Progenitor cell of endocrine pancreas (in vitro differentiated cells): ENCODE measurements around the gene CYB5R4. TPM values are rescaled to one million over a fixed set of nuclear protein-coding genes. Genes with fewer than 3 reads are reported as not detected.

Source experiments
- DNase-seq: peaks from one replicate; pipeline ENCODE4 v3.0.0; 2021; ENCODE audit warnings: low spot score; ENCODE audit not compliant: unreplicated experiment
- H3K27ac Mint-ChIP-seq: 2 replicates; pipeline ENCODE4 v1.8.0; 2021; ENCODE audit warnings: mild to moderate bottlenecking, moderate library complexity, mixed read lengths
- H3K27me3 Mint-ChIP-seq: 2 replicates; pipeline ENCODE4 v1.8.0; 2021; ENCODE audit warnings: mixed read lengths
- H3K36me3 Mint-ChIP-seq: 2 replicates; pipeline ENCODE4 v1.8.0; 2022; ENCODE audit warnings: mixed read lengths; ENCODE audit not compliant: insufficient read depth
- H3K4me1 Mint-ChIP-seq: 2 replicates; pipeline ENCODE4 v1.8.0; 2021; ENCODE audit warnings: low read depth, mixed read lengths
- H3K4me3 Mint-ChIP-seq: 2 replicates; pipeline ENCODE4 v1.8.0; 2021; ENCODE audit warnings: low read depth, mild to moderate bottlenecking, moderate library complexity, mixed read lengths
- H3K9me3 Mint-ChIP-seq: 2 replicates; pipeline ENCODE4 v1.8.0; 2021; ENCODE audit warnings: low read depth, mixed read lengths
- CTCF ChIP-seq: fragments of 200-600 bp; sonication (generic); IDR thresholded peaks from one replicate; pipeline ENCODE4 v1.5.0; 2021; ENCODE audit warnings: antibody characterized with exemption, mild to moderate bottlenecking; ENCODE audit not compliant: unreplicated experiment
- total RNA-seq: library from RNA; stranded (reverse); gene quantifications from 2 replicates; pipeline ENCODE4 v1.2.1, GENCODE V29; 2021

CYB5R4 gene
- total RNA-seq, 1 donor from 2014 or later: 17.8 TPM

- H3K36me3 Mint-ChIP-seq: peaks cover 38% of the 10 kb centered on the region
- H3K27ac Mint-ChIP-seq: peak overlapping the region; percentile 59
These were observed 103.1 kb downstream of the CYB5R4 start for GRCh38 chr6:83962582-83962981.

GRCh38 chr6:83966539-83966938, 107.0 kb downstream of the CYB5R4 start:
- H3K27ac Mint-ChIP-seq: no peak overlapping the region
- no peaks in the 10 kb centered on the region for H3K4me1 Mint-ChIP-seq
- peaks cover 39% of the 10 kb centered on the region for H3K9me3 Mint-ChIP-seq
- H3K4me3 Mint-ChIP-seq: no peak overlapping the region
- peaks cover 34% of the 10 kb centered on the region for H3K36me3 Mint-ChIP-seq
- no peaks in the 10 kb centered on the region for H3K27me3 Mint-ChIP-seq
- no peak for TF ChIP-seq CTCF
- DNase-seq: no peak

More at GRCh38 chr6:83962582-83962981, 103.1 kb downstream of the CYB5R4 start:
- TF ChIP-seq CTCF: no peak
- H3K27me3 Mint-ChIP-seq: no peaks in the 10 kb centered on the region
- no peak for DNase-seq
- H3K4me3 Mint-ChIP-seq: no peak overlapping the region
- peaks cover 26% of the 10 kb centered on the region for H3K9me3 Mint-ChIP-seq
- no peaks in the 10 kb centered on the region for H3K4me1 Mint-ChIP-seq

GRCh38 chr6:83970582-83970981, 111.1 kb downstream of the CYB5R4 start:
- no peaks in the 10 kb centered on the region for H3K27me3 Mint-ChIP-seq
- DNase-seq: no peak
- peaks cover 12% of the 10 kb centered on the region for H3K36me3 Mint-ChIP-seq
- H3K4me3 Mint-ChIP-seq: no peak overlapping the region
- H3K4me1 Mint-ChIP-seq: peaks cover 11% of the 10 kb centered on the region
- no peak for TF ChIP-seq CTCF
- H3K9me3 Mint-ChIP-seq: peaks cover 35% of the 10 kb centered on the region
- no peak overlapping the region for H3K27ac Mint-ChIP-seq

GRCh38 chr6:83974409-83975050, 115.0 kb downstream of the CYB5R4 start:
- Mint-ChIP-seq H3K4me1 (peaks cover 31% of the 10 kb centered on the region), H3K4me3 (no peak overlapping the region), H3K9me3 (peaks cover 18% of the 10 kb centered on the region), H3K36me3 (peaks cover 5% of the 10 kb centered on the region), H3K27me3 (no peaks in the 10 kb centered on the region), H3K27ac (peak overlapping the region; percentile 69)
- DNase-seq: no peak
- no peak for TF ChIP-seq CTCF

GRCh38 chr6:83976037-83976755, 116.7 kb downstream of the CYB5R4 start:
- peaks cover 3% of the 10 kb centered on the region for H3K36me3 Mint-ChIP-seq
- peaks cover 14% of the 10 kb centered on the region for H3K9me3 Mint-ChIP-seq
- no peaks in the 10 kb centered on the region for H3K27me3 Mint-ChIP-seq
- H3K27ac Mint-ChIP-seq: peak overlapping the region; percentile 33
- TF ChIP-seq CTCF: no peak
- H3K4me1 Mint-ChIP-seq: peaks cover 31% of the 10 kb centered on the region
- no peak overlapping the region for H3K4me3 Mint-ChIP-seq
- no peak for DNase-seq
